CD4-positive, alpha-beta T cell treated with Interleukin-21 for 1 hour (primary cell): ENCODE measurements around the gene ADRA2C.

ENCODE experiments used
- DNase-seq: peaks from one replicate; pipeline ENCODE4 v3.0.0-alpha.2; 2020

Gene ADRA2C

GRCh38 chr4:3766036-3766784 lies at the start of gene ADRA2C:
TSS of gene ADRA2C (plus strand) at chr4:3766385. CDS start at chr4:3766607, 222 bp downstream.
- no peak for DNase-seq

DNA sequence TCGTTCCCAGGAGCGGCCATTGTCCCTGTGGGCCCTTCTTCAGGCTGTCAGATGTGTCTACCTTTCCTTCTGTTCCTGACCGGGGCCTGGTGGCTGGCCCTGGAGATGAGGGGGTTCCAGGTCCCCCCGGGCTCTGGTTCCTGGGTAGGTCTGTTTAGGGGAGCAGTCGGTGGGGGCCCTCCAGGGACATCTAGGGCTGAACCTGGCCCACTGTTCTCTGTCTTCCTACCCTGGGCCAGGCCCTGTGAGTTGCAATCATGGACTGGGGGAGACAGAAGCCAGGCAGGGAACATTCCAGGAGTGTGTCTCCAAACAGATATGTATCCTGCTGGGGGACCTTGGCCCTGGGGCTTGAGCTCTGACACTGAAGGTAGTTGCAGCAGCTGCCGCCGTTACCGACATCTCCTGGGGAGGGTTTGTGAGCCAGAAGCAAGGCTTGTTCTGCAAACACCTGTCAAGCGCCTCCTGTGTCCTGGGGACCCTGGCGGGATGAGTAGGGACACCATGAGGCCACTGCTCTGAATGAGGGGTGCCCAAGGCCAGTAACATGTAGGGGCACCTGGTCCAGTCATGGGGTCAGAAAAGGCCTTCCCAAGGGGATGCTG lies 49.5 kb upstream of the ADRA2C start:
- no peak for DNase-seq

- DNase-seq, result no peak
These were observed 48.9 kb upstream of the ADRA2C start for GRCh38 chr4:3717241-3717640.

GRCh38 chr4:3718462-3718861 lies 47.7 kb upstream of the ADRA2C start:
- no peak for DNase-seq

GRCh38 chr4:3719191-3719590 lies 47.0 kb upstream of the ADRA2C start:
- no peak for DNase-seq

- no peak for DNase-seq
These were observed 46.3 kb upstream of the ADRA2C start for GRCh38 chr4:3719836-3720235.

- DNase-seq, result no peak
These were observed 45.7 kb upstream of the ADRA2C start for GRCh38 chr4:3720466-3720865.

GRCh38 chr4:3721186-3721585 lies 45.0 kb upstream of the ADRA2C start:
- no peak for DNase-seq

DNA sequence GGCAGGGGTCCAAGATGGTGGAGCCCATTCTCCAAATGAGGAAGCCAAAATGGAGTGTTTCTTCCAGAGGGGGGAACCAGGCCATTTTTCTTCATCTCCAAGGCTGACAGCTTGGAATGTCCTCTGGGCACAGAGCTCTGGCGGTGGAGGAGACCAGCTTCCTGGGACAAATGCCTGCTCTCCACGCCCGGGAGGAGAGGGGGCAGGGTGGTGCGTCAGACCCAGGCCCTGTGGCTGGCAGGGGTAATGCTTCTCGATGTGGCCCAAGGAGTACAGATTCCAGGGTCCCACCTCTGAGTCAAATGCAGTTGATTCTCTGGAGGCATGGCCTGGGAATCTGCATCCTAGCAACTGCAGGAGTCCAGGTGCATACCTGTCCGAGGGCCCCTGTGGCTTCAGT lies 44.6 kb upstream of the ADRA2C start:
- no peak for DNase-seq

DNA sequence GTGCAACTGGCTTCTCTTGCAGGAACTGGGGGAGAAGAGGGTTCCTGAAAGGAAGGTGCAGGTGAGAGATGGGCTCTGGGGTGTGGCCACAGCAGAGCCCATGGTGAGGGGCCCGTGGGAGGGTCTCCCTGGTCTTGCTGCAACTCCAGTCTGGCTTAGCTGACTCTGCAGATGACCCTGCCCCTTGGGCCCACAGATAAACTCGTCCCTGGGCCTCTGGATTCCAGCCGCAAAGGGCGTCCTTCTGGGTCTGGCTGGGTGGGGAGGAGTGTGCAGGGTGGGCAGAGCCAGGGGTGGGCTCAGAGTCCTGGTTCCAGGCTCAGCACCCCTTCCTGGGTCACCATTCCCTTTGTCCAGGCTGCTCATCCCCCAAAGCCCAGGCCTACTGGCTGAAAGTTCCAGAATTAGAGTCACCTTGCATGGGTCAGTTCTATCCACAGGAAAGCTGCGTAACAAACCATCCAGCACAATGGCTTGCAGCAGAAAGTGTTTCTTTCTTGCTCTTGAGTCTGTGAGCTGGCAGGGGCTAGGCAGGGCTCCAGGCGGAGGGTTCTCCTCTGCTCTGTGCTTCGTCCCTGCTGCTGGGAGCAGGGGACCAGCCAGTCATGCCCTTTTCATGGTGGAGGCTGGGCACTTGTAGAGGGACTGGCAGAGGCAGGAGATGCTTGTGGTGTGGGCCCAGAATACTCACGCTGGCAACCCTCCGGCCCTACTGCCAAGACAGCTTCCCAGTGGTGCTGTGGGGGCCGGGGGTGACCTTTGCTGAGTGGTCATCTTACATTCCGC lies 43.5 kb upstream of the ADRA2C start:
- no peak for DNase-seq

DNA sequence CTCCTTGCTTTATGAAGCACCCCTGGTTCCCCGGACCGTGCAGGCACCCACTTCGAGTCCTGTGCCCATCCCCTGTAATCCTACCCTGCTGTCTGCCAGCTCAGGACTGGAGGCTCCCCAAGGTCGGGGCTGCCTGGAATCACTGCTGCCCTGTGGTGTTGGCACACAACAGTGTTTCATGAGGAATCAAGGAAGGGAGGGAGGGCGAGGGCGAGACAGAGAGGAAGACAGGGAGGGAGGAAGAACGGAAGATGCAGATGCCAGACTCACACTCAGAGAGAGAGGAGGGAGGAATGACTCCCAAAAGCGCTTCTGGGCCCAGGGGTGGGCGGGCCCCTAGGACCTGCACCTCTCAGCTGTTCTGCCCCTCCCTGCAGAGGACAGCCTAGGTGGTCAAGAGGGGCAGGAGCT lies 42.9 kb upstream of the ADRA2C start:
- DNase-seq, result no peak

GRCh38 chr4:3724319-3725231 lies 41.6 kb upstream of the ADRA2C start:
- DNase-seq, result no peak

- no peak for DNase-seq
These were observed 40.0 kb upstream of the ADRA2C start for GRCh38 chr4:3725936-3726870.

DNA sequence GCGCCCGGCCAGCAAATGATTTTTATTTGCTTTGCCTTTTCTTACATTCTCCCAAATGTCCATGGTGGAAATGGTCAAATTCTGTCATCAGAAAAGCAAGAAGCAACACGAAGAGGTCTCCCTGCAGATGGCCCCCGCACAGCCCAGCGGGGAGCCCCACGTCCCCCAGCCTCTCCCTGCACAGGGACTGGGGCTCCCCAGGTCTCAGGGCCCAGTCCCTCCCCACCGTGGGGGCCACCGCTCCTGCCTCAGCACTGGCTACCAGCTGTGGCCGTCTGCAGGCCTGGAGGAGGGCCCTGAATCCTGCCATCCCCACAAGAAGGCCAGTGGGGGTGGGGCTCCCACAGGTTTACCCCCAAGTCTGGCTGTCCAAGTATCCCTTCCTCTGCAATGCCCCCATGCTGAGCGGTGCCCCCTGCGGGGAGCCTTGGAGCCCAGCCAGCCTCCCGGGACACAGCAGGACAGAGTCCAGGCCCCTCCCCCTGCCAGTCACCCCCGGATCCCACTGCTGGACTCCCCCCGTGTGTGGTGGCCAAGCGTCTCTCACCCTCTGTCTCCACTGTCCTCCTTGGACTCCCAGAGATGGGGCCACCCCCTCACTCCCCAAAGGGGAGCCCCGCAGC lies 38.2 kb upstream of the ADRA2C start:
- no peak for DNase-seq

DNA sequence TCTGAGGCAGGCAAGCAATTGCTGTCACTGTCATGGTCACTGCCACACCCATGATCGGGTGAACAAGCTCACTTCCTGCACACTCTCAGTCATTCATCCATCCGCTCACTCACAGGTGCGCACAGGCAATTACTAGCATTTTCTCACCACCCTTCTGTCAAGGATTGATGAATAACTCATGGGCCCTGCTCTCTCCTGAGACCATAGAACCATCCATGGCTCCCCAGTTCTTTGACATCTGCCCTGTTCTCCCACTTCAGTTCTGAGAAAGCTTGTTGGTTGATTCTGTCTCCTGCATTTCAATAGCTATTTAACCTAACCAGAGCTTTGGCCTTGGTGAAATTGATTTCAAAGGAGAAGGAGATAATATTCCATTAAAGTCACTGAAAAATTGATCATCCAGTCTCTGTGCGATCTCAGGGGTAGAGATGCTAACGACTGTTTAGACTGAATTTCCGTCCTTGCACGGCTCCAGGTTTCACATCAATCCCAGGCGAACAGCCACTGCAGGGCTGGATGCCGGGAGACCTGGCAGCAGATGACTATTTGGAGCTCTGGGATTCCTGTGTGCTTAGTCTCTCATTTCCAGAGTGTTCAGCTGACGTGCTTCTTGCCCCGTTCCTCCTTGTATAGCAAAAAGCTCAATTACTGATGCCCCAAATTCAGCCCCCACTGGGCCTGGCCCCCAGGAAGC lies 36.9 kb upstream of the ADRA2C start:
- no peak for DNase-seq

- DNase-seq, result no peak
These were observed 36.3 kb upstream of the ADRA2C start for GRCh38 chr4:3729882-3730226.

- DNase-seq, result no peak
These were observed 35.6 kb upstream of the ADRA2C start for GRCh38 chr4:3730422-3731190.

- no peak for DNase-seq
These were observed 33.8 kb upstream of the ADRA2C start for GRCh38 chr4:3732076-3733028.

GRCh38 chr4:3733195-3733594 lies 33.0 kb upstream of the ADRA2C start:
- DNase-seq, result no peak
